A673 (cell line): ENCODE results near the gene PRSS21.

Experiments used
- EZH2 ChIP-seq: fragments of 200-600 bp; sonication (generic); IDR thresholded peaks from 2 replicates; pipeline ENCODE4 v1.6.1; 2017; ENCODE audit warnings: borderline replicate concordance, low read depth, mild to moderate bottlenecking, mixed read lengths, antibody characterized with exemption, low read length; ENCODE audit not compliant: poor library complexity, severe bottlenecking
- TF ChIP-seq, protein P1 (sequence below): fragments of 300-800, 200-600 bp; sonication (generic); conservative IDR thresholded peaks from 2 replicates; pipeline ENCODE4 v1.5.1; 2017; ENCODE audit warnings: low read depth, mild to moderate bottlenecking, antibody characterized with exemption, low read length, moderate library complexity, mixed read lengths

DNA sequence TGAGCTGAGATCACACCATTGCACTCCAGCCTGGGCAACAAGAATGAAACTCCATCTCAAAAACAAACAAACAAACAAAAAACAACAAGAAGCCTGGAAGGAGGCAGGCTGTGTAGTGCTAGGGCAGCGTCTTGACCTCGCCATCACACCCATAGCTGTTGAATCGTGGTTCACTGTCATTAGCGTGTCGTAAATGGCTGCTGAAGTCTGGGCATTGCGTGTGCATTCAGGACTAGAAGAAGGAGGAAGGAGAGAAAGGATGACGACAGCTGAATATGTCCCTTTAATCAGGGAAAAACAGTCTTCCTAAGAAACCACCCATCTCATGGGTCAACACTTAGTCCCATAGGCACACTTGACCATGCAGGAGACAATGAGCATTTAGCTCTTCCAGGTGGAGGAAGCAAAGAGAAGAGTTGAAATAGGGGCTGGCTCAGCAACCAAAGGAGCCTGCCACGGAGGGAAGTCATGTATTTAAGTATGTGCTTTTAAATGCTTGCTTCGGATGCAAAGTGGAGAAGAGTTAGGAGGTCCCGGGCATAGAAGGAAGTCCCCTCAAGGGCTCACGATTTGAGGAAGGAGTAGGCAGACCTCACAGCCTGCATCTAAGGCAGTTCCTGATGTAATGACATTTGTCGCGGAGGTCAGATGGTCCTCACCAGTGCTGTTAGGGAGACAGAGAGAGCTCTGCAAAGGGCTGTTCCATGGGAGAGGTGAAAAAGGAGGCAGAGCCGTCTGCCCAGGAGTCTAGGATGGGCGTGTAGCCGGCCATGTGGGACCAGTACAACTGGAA lies 32.1 kb downstream of the PRSS21 start:
- TF ChIP-seq, protein P1, sequence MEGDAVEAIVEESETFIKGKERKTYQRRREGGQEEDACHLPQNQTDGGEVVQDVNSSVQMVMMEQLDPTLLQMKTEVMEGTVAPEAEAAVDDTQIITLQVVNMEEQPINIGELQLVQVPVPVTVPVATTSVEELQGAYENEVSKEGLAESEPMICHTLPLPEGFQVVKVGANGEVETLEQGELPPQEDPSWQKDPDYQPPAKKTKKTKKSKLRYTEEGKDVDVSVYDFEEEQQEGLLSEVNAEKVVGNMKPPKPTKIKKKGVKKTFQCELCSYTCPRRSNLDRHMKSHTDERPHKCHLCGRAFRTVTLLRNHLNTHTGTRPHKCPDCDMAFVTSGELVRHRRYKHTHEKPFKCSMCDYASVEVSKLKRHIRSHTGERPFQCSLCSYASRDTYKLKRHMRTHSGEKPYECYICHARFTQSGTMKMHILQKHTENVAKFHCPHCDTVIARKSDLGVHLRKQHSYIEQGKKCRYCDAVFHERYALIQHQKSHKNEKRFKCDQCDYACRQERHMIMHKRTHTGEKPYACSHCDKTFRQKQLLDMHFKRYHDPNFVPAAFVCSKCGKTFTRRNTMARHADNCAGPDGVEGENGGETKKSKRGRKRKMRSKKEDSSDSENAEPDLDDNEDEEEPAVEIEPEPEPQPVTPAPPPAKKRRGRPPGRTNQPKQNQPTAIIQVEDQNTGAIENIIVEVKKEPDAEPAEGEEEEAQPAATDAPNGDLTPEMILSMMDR = no peak
- no peak for TF ChIP-seq EZH2
